ENCODE measurements around the gene FAM114A2. TPM values are rescaled to one million over a fixed set of nuclear protein-coding genes. Genes with fewer than 3 reads are reported as not detected.
A peak's percentile ranks its signal among the peaks of the same experiment; 100 is the strongest.

The FAM114A2 gene
- polyA plus RNA-seq, 1 donor (not counting 4 experiments of a cell fraction or from before 2014, with no cell fraction given): 16.3 TPM

GRCh38 chr5:154044099-154044498, 5.4 kb upstream of the FAM114A2 start:
- Histone ChIP-seq H3K27me3 (ENCODE audit: control insufficient read depth, extremely low read depth, insufficient read depth, low read length) (no peaks in the 10 kb centered on the region), H3K9me1 (ENCODE audit: control insufficient read depth, extremely low read depth, insufficient read depth, low read length) (peaks cover 6% of the 10 kb centered on the region), H3K79me2 (ENCODE audit: control insufficient read depth, insufficient read depth, low read length) (peaks cover 70% of the 10 kb centered on the region), H3K4me3 (ENCODE audit: control insufficient read depth in 2 of 3, extremely low read depth in 1 of 3, insufficient read depth in 2 of 3, low read depth in 1 of 3, low read length in 3 of 3) (no peak overlapping the region), H3K4me2 (ENCODE audit: control insufficient read depth, extremely low read depth, insufficient read depth, low read depth, low read length) (no peak overlapping the region), H2AFZ (ENCODE audit: control insufficient read depth, low read length) (no peak overlapping the region), H3K9me3 (ENCODE audit: control insufficient read depth, low read depth, low read length) (no peaks in the 10 kb centered on the region), H3K27ac (ENCODE audit: control insufficient read depth, insufficient read depth, low read length) (no peak overlapping the region), H3K4me1 (ENCODE audit: control insufficient read depth, extremely low read depth, insufficient read depth, low read length) (peaks cover 11% of the 10 kb centered on the region), H3K9ac (ENCODE audit: control insufficient read depth, extremely low read depth, insufficient read depth, low read length) (no peak overlapping the region), H4K20me1 (ENCODE audit: control insufficient read depth, extremely low read depth, insufficient read depth, low read length) (no peaks in the 10 kb centered on the region), H3K36me3 (ENCODE audit: control insufficient read depth in 2 of 2, extremely low read depth in 1 of 2, insufficient read depth in 2 of 2, low read length in 2 of 2) (peaks cover 0 to under 1% of the 10 kb centered on the region in 2 experiments)
- dilution Hi-C loops (cut with MboI; ENCODE audit: extremely low pct_ligation_motif_present, low sequenced_read_pairs): no loop called here
- TF ChIP-seq, protein P1, sequence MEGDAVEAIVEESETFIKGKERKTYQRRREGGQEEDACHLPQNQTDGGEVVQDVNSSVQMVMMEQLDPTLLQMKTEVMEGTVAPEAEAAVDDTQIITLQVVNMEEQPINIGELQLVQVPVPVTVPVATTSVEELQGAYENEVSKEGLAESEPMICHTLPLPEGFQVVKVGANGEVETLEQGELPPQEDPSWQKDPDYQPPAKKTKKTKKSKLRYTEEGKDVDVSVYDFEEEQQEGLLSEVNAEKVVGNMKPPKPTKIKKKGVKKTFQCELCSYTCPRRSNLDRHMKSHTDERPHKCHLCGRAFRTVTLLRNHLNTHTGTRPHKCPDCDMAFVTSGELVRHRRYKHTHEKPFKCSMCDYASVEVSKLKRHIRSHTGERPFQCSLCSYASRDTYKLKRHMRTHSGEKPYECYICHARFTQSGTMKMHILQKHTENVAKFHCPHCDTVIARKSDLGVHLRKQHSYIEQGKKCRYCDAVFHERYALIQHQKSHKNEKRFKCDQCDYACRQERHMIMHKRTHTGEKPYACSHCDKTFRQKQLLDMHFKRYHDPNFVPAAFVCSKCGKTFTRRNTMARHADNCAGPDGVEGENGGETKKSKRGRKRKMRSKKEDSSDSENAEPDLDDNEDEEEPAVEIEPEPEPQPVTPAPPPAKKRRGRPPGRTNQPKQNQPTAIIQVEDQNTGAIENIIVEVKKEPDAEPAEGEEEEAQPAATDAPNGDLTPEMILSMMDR (optimal IDR thresholded peaks at IDR 0.05 in 1 of 3, IDR thresholded peaks at IDR 0.05 in 1 of 3, conservative IDR thresholded peaks at IDR 0.05 in 1 of 3; ENCODE audit: extremely low read depth in 1 of 3, insufficient read depth in 2 of 3, low read length in 3 of 3): no peak
- FAIRE-seq (peak; percentile 63), DNase-seq (ENCODE audit: low read depth, low spot score) (no peak)

GRCh38 chr5:154042766-154043165, 4.1 kb upstream of the FAM114A2 start:
- FAIRE-seq (no peak), DNase-seq (ENCODE audit: low read depth, low spot score) (no peak)
- no peaks in the 10 kb centered on the region for H4K20me1 ChIP-seq (ENCODE audit: control insufficient read depth, extremely low read depth, insufficient read depth, low read length)
- no peaks in the 10 kb centered on the region for H3K36me3 ChIP-seq (ENCODE audit: control insufficient read depth in 2 of 2, extremely low read depth in 1 of 2, insufficient read depth in 2 of 2, low read length in 2 of 2)
- peaks cover 70% of the 10 kb centered on the region for H3K79me2 ChIP-seq (ENCODE audit: control insufficient read depth, insufficient read depth, low read length)
- peaks cover 6% of the 10 kb centered on the region for H3K9me1 ChIP-seq (ENCODE audit: control insufficient read depth, extremely low read depth, insufficient read depth, low read length)
- peaks cover 11% of the 10 kb centered on the region for H3K4me1 ChIP-seq (ENCODE audit: control insufficient read depth, extremely low read depth, insufficient read depth, low read length)
- H3K4me2 ChIP-seq (ENCODE audit: control insufficient read depth, extremely low read depth, insufficient read depth, low read depth, low read length): no peak overlapping the region
- no peak overlapping the region for H3K4me3 ChIP-seq (ENCODE audit: control insufficient read depth in 2 of 3, extremely low read depth in 1 of 3, insufficient read depth in 2 of 3, low read depth in 1 of 3, low read length in 3 of 3)
- no peaks in the 10 kb centered on the region for H3K9me3 ChIP-seq (ENCODE audit: control insufficient read depth, low read depth, low read length)
- no peak overlapping the region for H2AFZ ChIP-seq (ENCODE audit: control insufficient read depth, low read length)
- H3K27me3 ChIP-seq (ENCODE audit: control insufficient read depth, extremely low read depth, insufficient read depth, low read length): no peaks in the 10 kb centered on the region
- no peak overlapping the region for H3K27ac ChIP-seq (ENCODE audit: control insufficient read depth, insufficient read depth, low read length)
- TF ChIP-seq, protein P1 (optimal IDR thresholded peaks at IDR 0.05 in 1 of 3, IDR thresholded peaks at IDR 0.05 in 1 of 3, conservative IDR thresholded peaks at IDR 0.05 in 1 of 3; ENCODE audit: extremely low read depth in 1 of 3, insufficient read depth in 2 of 3, low read length in 3 of 3): no peak
- TF ChIP-seq EZH2 (IDR thresholded peaks at IDR 0.05; ENCODE audit: low read length): no peak
- no peak overlapping the region for H3K9ac ChIP-seq (ENCODE audit: control insufficient read depth, extremely low read depth, insufficient read depth, low read length)
- dilution Hi-C loops (cut with MboI; ENCODE audit: extremely low pct_ligation_motif_present, low sequenced_read_pairs): no loop called here

All from keratinocyte (primary cell).